AG09319 (cell line): ENCODE measurements around the gene RTCA.
"Not testable (repeated sequence)": the region's sequence is repeated elsewhere in the genome, so short reads cannot be mapped to it uniquely, and the experiment has no call there.

Experiments
- DNase-seq: peaks from one replicate; pipeline ENCODE4 v3.0.0-alpha.2; 2010; ENCODE audit warnings: low read depth; ENCODE audit errors: extremely low read depth
- CTCF ChIP-seq: IDR thresholded peaks from 2 replicates; pipeline ENCODE4 v1.5.1; 2011; ENCODE audit warnings: low read depth, mild to moderate bottlenecking, inconsistent platforms, low read length, moderate library complexity

Gene RTCA

GRCh38 chr1:100230765-100231164 is 35.3 kb upstream of the RTCA start:
- DNase-seq = no peak
- no peak for TF ChIP-seq CTCF

GRCh38 chr1:100231721-100232120 is 34.3 kb upstream of the RTCA start:
- no peak for DNase-seq
- no peak for TF ChIP-seq CTCF

- no peak for TF ChIP-seq CTCF
- DNase-seq = no peak
Observed at GRCh38 chr1:100232156-100232555, 33.9 kb upstream of the RTCA start.

- not testable (repeated sequence) for DNase-seq
Observed at GRCh38 chr1:100233566-100233965, 32.5 kb upstream of the RTCA start.

- no peak for DNase-seq
- no peak for TF ChIP-seq CTCF
Observed at GRCh38 chr1:100234432-100234831, 31.6 kb upstream of the RTCA start.

GRCh38 chr1:100237091-100237490 is 28.9 kb upstream of the RTCA start:
- DNase-seq = no peak
- TF ChIP-seq CTCF = no peak

GRCh38 chr1:100239961-100240360 is 26.1 kb upstream of the RTCA start:
- no peak for TF ChIP-seq CTCF
- DNase-seq = no peak

- DNase-seq = no peak
Observed at GRCh38 chr1:100240631-100241030, 25.4 kb upstream of the RTCA start.

More at GRCh38 chr1:100240631-100241030, 25.4 kb upstream of the RTCA start:
- TF ChIP-seq CTCF = no peak
